Right cardiac atrium (tissue), 5 donors: ENCODE data around the gene LGR6. TPM values are rescaled to one million over a fixed set of nuclear protein-coding genes. Genes with fewer than 3 reads are reported as not detected.
"Not testable (repeated sequence)": the region's sequence is repeated elsewhere in the genome, so short reads cannot be mapped to it uniquely, and the experiment has no call there.

Experiments used
- ATAC-seq, 2 donors: fragments of 200-7000 bp; cut with Tn5 transposase; one replicate each; pipeline versions ENCODE4 v1.8.0 to v1.9.1; 2020; ENCODE audit warnings: moderate library complexity in 2 of 2, mild to moderate bottlenecking in 1 of 2
- DNase-seq, 3 donors: peaks; one replicate each; pipeline ENCODE4 v3.0.0-alpha.2; 2020
- H3K27ac ChIP-seq: one replicate; pipeline ENCODE4 v1.5.1; 2013; ENCODE audit warnings: mild to moderate bottlenecking, low read length, control low read depth, moderate library complexity
- H3K27me3 ChIP-seq: one replicate; pipeline ENCODE4 v1.6.1; 2013; ENCODE audit not compliant: control insufficient read depth, insufficient read depth
- H3K4me1 ChIP-seq: one replicate; pipeline ENCODE4 v1.6.1; 2013; ENCODE audit warnings: low read length; ENCODE audit not compliant: control insufficient read depth, insufficient read depth
- H3K4me3 ChIP-seq: one replicate; pipeline ENCODE4 v1.5.1; 2013; ENCODE audit warnings: low read length, control low read depth
- H3K9me3 ChIP-seq: one replicate; pipeline ENCODE4 v1.6.1; 2013; ENCODE audit warnings: low read length; ENCODE audit not compliant: control insufficient read depth
- WGBS: extraction: QIAGEN DNeasy Blood & Tissue Kit; methylation state at CpG from one replicate; pipeline ENCODE4 v1.1.7; 2013; 5-methylcytosine and 5-hydroxymethylcytosine counted together
- intact Hi-C, 4 donors: fragments of 100-400 bp; cut with DNase I; formaldehyde crosslinking; loops; one replicate each; pipeline versions ENCODE4 v1.11.0 to v1.14.0; 2022 to 2023
- long read RNA-seq, 4 donors: library from polyadenylated mRNA; unstranded; transcript quantifications; one replicate each; pipeline ENCODE4 v2.0.0, GENCODE V29; 2020 to 2021
- polyA plus RNA-seq: library from polyadenylated mRNA; stranded (reverse); fragments of 200-250 nt; gene quantifications from one replicate; pipeline ENCODE4 v1.2.3, GENCODE V29; 2013
- total RNA-seq, 4 donors: library from RNA; stranded (reverse); fragmentation: NEBNext Ultra II Directional; extraction: Animal tissue kit (Norgen Biotek cat#: 25700); gene quantifications; one replicate each; pipeline ENCODE4 v1.2.1, GENCODE V29; 2021
- donor health status: healthy with polysubstance abuse.
- donor health status: DM: no; HTN: yes; CAD: no.
- donor health status: DM: no; HTN: no; CAD: no.
- donor health status: DM: no; HTN: yes; CAD: no; lungs with severe emphysema.
- donor health status: DM: yes; HTN: yes; CAD: no.

The LGR6 gene
- total RNA-seq (10 to 100 TPM; 22.4 to 52.7 (median 35.8) TPM), polyA plus RNA-seq (22.5 TPM)
- long read RNA-seq, donor 1, transcript LGR6-203 (18 exons, 3,567 nt): major isoform, 10 of 115 reads
- long read RNA-seq, donor 1, partial matches to known transcripts: 63 of 115 reads
- long read RNA-seq, donor 1, other reads (novel, unspliced or antisense): 41 of 115 reads
- long read RNA-seq, donor 2, transcript LGR6-203 (18 exons, 3,567 nt): major isoform, 7 of 41 reads
- long read RNA-seq, donor 2, partial matches to known transcripts: 16 of 41 reads
- long read RNA-seq, donor 2, other reads (novel, unspliced or antisense): 17 of 41 reads
- long read RNA-seq, donor 3, partial matches to known transcripts: 42 of 62 reads
- long read RNA-seq, donor 3, other reads (novel, unspliced or antisense): 19 of 62 reads
- long read RNA-seq, donor 4, transcript LGR6-203 (18 exons, 3,567 nt): major isoform, 17 of 89 reads
- long read RNA-seq, donor 4, partial matches to known transcripts: 44 of 89 reads
- long read RNA-seq, donor 4, other reads (novel, unspliced or antisense): 26 of 89 reads

GRCh38 chr1:202193614-202194327 is at the start of gene LGR6:
LGR6 (plus strand) TSS chr1:202193799; CDS start chr1:202193990, 191 bp downstream.
- DNase-seq: no peak
- ATAC-seq: peak; percentile 19 to 27
- intact Hi-C loops: loop anchor here in 1 of 4 donors (2.0 to 5.0 kb wide), 2 partner anchors 121 to 529 kb away; no protein-coding TSS in a partner anchor
- no peaks in the 10 kb centered on the region for H3K9me3 ChIP-seq
- H3K4me1 ChIP-seq: no peaks in the 10 kb centered on the region
- no peaks in the 10 kb centered on the region for H3K27me3 ChIP-seq
- H3K4me3 ChIP-seq: peak within 1 kb of the TSS; percentile 30
- WGBS: 2% methylated on average over 61 of the region's 61 CpGs
- no peak within 1 kb of the TSS for H3K27ac ChIP-seq

GRCh38 chr1:202144402-202145067 is 49.1 kb upstream of the LGR6 start, which contains the start of gene ARL8A:
ARL8A (minus strand) TSS chr1:202144737; CDS start chr1:202144572, 165 bp downstream.
- under 1% methylated on average over 82 of the region's 82 CpGs for WGBS
- no peaks in the 10 kb centered on the region for H3K9me3 ChIP-seq
- peak within 1 kb of the TSS; percentile 90 for H3K4me3 ChIP-seq
- H3K27me3 ChIP-seq: no peaks in the 10 kb centered on the region
- peak; percentile 81 to 93 (median 90) for DNase-seq
- peak; percentile 74 to 78 for ATAC-seq
- intact Hi-C loops: no loop called here
- H3K4me1 ChIP-seq: peaks cover 4% of the 10 kb centered on the region
- H3K27ac ChIP-seq: peak within 1 kb of the TSS; percentile 81

- no peak for DNase-seq
- Histone ChIP-seq H3K4me3 (peak overlapping the region; percentile 90), H3K27me3 (no peaks in the 10 kb centered on the region), H3K9me3 (no peaks in the 10 kb centered on the region), H3K4me1 (peaks cover 4% of the 10 kb centered on the region), H3K27ac (peak overlapping the region; percentile 81)
- ATAC-seq: peak; percentile 2 to 4
- intact Hi-C loops: no loop called here
- 7% methylated on average over 13 of the region's 13 CpGs for WGBS
Measured at GRCh38 chr1:202145068-202145743, 48.4 kb upstream of the LGR6 start.

- H3K9me3 ChIP-seq, H3K27me3 ChIP-seq, H3K4me1 ChIP-seq, H3K27ac ChIP-seq, DNase-seq, H3K4me3 ChIP-seq, intact Hi-C loops, ATAC-seq: not testable (repeated sequence)
- 95% methylated on average over 8 of the region's 8 CpGs for WGBS
Measured at GRCh38 chr1:202145744-202146140, 47.9 kb upstream of the LGR6 start.

GRCh38 chr1:202146279-202146678 is 47.3 kb upstream of the LGR6 start:
- 94% methylated on average over 5 of the region's 5 CpGs for WGBS
- no peak for ATAC-seq

GRCh38 chr1:202146993-202147392 is 46.6 kb upstream of the LGR6 start:
- H3K9me3 ChIP-seq: no peaks in the 10 kb centered on the region
- WGBS: 66% methylated on average over 3 of the region's 3 CpGs
- no peak overlapping the region for H3K27ac ChIP-seq
- H3K27me3 ChIP-seq: no peaks in the 10 kb centered on the region
- intact Hi-C loops: no loop called here
- H3K4me1 ChIP-seq: peaks cover 4% of the 10 kb centered on the region
- no peak overlapping the region for H3K4me3 ChIP-seq
- ATAC-seq (no peak), DNase-seq (no peak)

More at GRCh38 chr1:202146279-202146678, 47.3 kb upstream of the LGR6 start:
- Histone ChIP-seq H3K4me1 (peaks cover 4% of the 10 kb centered on the region), H3K4me3 (no peak overlapping the region), H3K9me3 (no peaks in the 10 kb centered on the region), H3K27ac (no peak overlapping the region), H3K27me3 (no peaks in the 10 kb centered on the region)
- no peak for DNase-seq
- intact Hi-C loops: no loop called here

- DNase-seq (peak in 1 of 3 donors; percentile 35), ATAC-seq (no peak)
- intact Hi-C loops: no loop called here
- Histone ChIP-seq H3K4me1 (no peaks in the 10 kb centered on the region), H3K27ac (no peak overlapping the region), H3K4me3 (no peak overlapping the region), H3K9me3 (no peaks in the 10 kb centered on the region), H3K27me3 (no peaks in the 10 kb centered on the region)
- 83% methylated on average over 4 of the region's 4 CpGs for WGBS
Measured at GRCh38 chr1:202148391-202148790, 45.2 kb upstream of the LGR6 start.

- ATAC-seq: no peak
- H3K9me3 ChIP-seq: no peaks in the 10 kb centered on the region
- 85% methylated on average over 4 of the region's 4 CpGs for WGBS
- no peaks in the 10 kb centered on the region for H3K4me1 ChIP-seq
- DNase-seq: no peak
- intact Hi-C loops: no loop called here
- no peak overlapping the region for H3K27ac ChIP-seq
- H3K4me3 ChIP-seq: no peak overlapping the region
- H3K27me3 ChIP-seq: no peaks in the 10 kb centered on the region
Measured at GRCh38 chr1:202149566-202149965, 44.0 kb upstream of the LGR6 start.

- peaks cover under 1% of the 10 kb centered on the region for H3K4me1 ChIP-seq
- DNase-seq (peak in 1 of 3 donors; percentile 53), ATAC-seq (no peak)
- no peaks in the 10 kb centered on the region for H3K9me3 ChIP-seq
- H3K27me3 ChIP-seq: no peaks in the 10 kb centered on the region
- no peak overlapping the region for H3K27ac ChIP-seq
- intact Hi-C loops: no loop called here
- no peak overlapping the region for H3K4me3 ChIP-seq
- 73% methylated on average over 9 of the region's 9 CpGs for WGBS
Measured at GRCh38 chr1:202150187-202150586, 43.4 kb upstream of the LGR6 start.

- intact Hi-C loops: no loop called here
- no peaks in the 10 kb centered on the region for H3K27me3 ChIP-seq
- DNase-seq: peak in 1 of 3 donors; percentile 12
- 81% methylated on average over 8 of the region's 8 CpGs for WGBS
- H3K9me3 ChIP-seq: no peaks in the 10 kb centered on the region
- H3K4me3 ChIP-seq: no peak overlapping the region
- ATAC-seq: no peak
- H3K4me1 ChIP-seq: peaks cover 4% of the 10 kb centered on the region
- H3K27ac ChIP-seq: no peak overlapping the region
Measured at GRCh38 chr1:202150602-202151001, 43.0 kb upstream of the LGR6 start.
